K562 (cell line): ENCODE measurements around the gene PARS2. TPM values are rescaled to one million over a fixed set of nuclear protein-coding genes. Genes with fewer than 3 reads are reported as not detected.
A peak's percentile ranks its signal among the peaks of the same experiment; 100 is the strongest.

Experiments used
- BHLHE40 ChIP-seq: IDR thresholded peaks from 2 replicates; pipeline ENCODE4 v1.6.1; 2011; ENCODE audit warnings: low read length, improper control_type of control experiment
- E2F6 ChIP-seq, 2 experiments: IDR thresholded peaks; 2 replicates each; pipeline ENCODE4 v1.6.1; 2011; ENCODE audit warnings: borderline replicate concordance in 1 of 2, control low read depth in 1 of 2, low read depth in 1 of 2, low read length in 1 of 2, mild to moderate bottlenecking in 1 of 2, mixed read lengths in 1 of 2, moderate library complexity in 1 of 2; ENCODE audit not compliant: insufficient read depth in 1 of 2, insufficient read length in 1 of 2, poor library complexity in 1 of 2, severe bottlenecking in 1 of 2; ENCODE audit errors: extremely low read depth in 1 of 2
- HES1 ChIP-seq: fragments of 450-650 bp; IDR thresholded peaks from 2 replicates; pipeline ENCODE4 v1.6.1; 2016; ENCODE audit warnings: low read depth, mild to moderate bottlenecking, moderate library complexity
- KDM2B ChIP-seq: fragments of 250-450 bp; sonication (Bioruptor Pico); IDR thresholded peaks from 2 replicates; pipeline ENCODE4 v1.8.0; 2021; ENCODE audit warnings: mild to moderate bottlenecking, moderate library complexity
- NR4A1 ChIP-seq, 2 experiments: fragments of 250-450 bp in 1 of 2; fragments of 450-650 bp in 1 of 2; sonication (Bioruptor Pico) in 1 of 2; IDR thresholded peaks; 2 replicates each; pipeline versions ENCODE4 v1.4.0 to v1.6.1; 2016 to 2020; ENCODE audit warnings: mild to moderate bottlenecking in 2 of 2, missing compliant biosample characterization in 1 of 2, missing genetic modification characterization in 1 of 2, moderate library complexity in 1 of 2
- PKNOX1 ChIP-seq: fragments of 450-650 bp; IDR thresholded peaks from 2 replicates; pipeline ENCODE4 v1.6.1; 2016
- SMARCC2 ChIP-seq: fragments of 450-650 bp; IDR thresholded peaks from 2 replicates; pipeline ENCODE4 v1.6.1; 2017; ENCODE audit warnings: antibody characterized with exemption, moderate library complexity, mild to moderate bottlenecking, low read depth
- TFAP4 ChIP-seq: sonication (generic); formaldehyde crosslinking; IDR thresholded peaks from 2 replicates; pipeline ENCODE4 v1.8.0; 2022; ENCODE audit warnings: missing genetic modification reagents, mild to moderate bottlenecking, moderate library complexity, borderline replicate concordance
- USF1 ChIP-seq: sonication (generic); formaldehyde crosslinking; IDR thresholded peaks from 2 replicates; pipeline ENCODE4 v1.9.0; 2022; ENCODE audit warnings: mild to moderate bottlenecking, missing genetic modification reagents
- ZBTB2 ChIP-seq: fragments of 450-650 bp; IDR thresholded peaks from 2 replicates; pipeline ENCODE4 v1.6.1; 2016; ENCODE audit warnings: antibody characterized with exemption
- ZKSCAN1 ChIP-seq: fragments of 150-350 bp; IDR thresholded peaks from 2 replicates; pipeline ENCODE4 v1.6.1; 2016; ENCODE audit warnings: low read depth, low read length
- ZNF174 ChIP-seq: fragments of 250-450 bp; sonication (Bioruptor Pico); IDR thresholded peaks from 2 replicates; pipeline ENCODE4 v1.4.0; 2020; ENCODE audit warnings: mild to moderate bottlenecking
- ZNF184 ChIP-seq: sonication (generic); formaldehyde crosslinking; IDR thresholded peaks from 2 replicates; pipeline ENCODE4 v1.5.0; 2020; ENCODE audit warnings: missing genetic modification reagents
- ZNF431 ChIP-seq: sonication (generic); formaldehyde crosslinking; IDR thresholded peaks from 2 replicates; pipeline ENCODE4 v1.8.0; 2022; ENCODE audit warnings: mild to moderate bottlenecking, missing genetic modification reagents
- ZNF830 ChIP-seq: fragments of 250-450 bp; sonication (Bioruptor Pico); IDR thresholded peaks from 2 replicates; pipeline ENCODE4 v1.5.0; 2021; ENCODE audit warnings: mild to moderate bottlenecking
- polyA plus RNA-seq, 8 experiments: library from polyadenylated mRNA; depleted of rRNA in 4 of 8; stranded (reverse) in 5 of 8; unstranded in 3 of 8; fragments of >200 nt; fragmentation: Nextera tagmentation in 2 of 8; fragmentation: Illumina TruSeq in 1 of 8; extraction: Ambion mirVana in 2 of 8; extraction: Trizol in 1 of 8; gene quantifications; 2 replicates each; pipeline versions ENCODE4 v1.2.1 to v1.2.3, GENCODE V29; 2011 to 2014; ENCODE audit warnings: inconsistent platforms in 1 of 8, missing spikeins in 1 of 8
- total RNA-seq, 7 experiments: library from RNA; depleted of rRNA in 6 of 7; stranded (reverse); fragments of >200 nt in 6 of 7; fragmentation: Illumina TruSeq in 2 of 7; extraction: Trizol in 2 of 7; gene quantifications; 2 replicates each; pipeline versions ENCODE4 v1.2.1 to v1.2.3, GENCODE V29; 2011 to 2021; ENCODE audit warnings: low replicate concordance in 1 of 7

PARS2 gene
- total and polyA plus RNA-seq, 9 of the 15 experiments (the other 6 are each of a cell fraction or from before 2014, with no cell fraction given) = 6.3 to 12.4 (median 7.9) TPM

- TF ChIP-seq SMARCC2 (no peak), ZNF184 (no peak), ZNF830 (CRISPR knock-in tag) (no peak), ZKSCAN1 (no peak), BHLHE40 (peak; percentile 79), ZBTB2 (no peak), E2F6 (IDR thresholded peaks at IDR 0.05; ENCODE audit: borderline replicate concordance in 1 of 2, extremely low read depth in 1 of 2, insufficient read depth in 1 of 2, insufficient read length in 1 of 2, low read depth in 1 of 2, low read length in 1 of 2, poor library complexity in 1 of 2, severe bottlenecking in 1 of 2) (peak in 1 of 2 experiments; percentile 22), HES1 (no peak), PKNOX1 (peak; percentile 98), TFAP4 (CRISPR knock-in tag) (no peak), ZNF174 (CRISPR knock-in tag) (no peak), NR4A1 (CRISPR knock-in tag; IDR thresholded peaks at IDR 0.05) (no peak), NR4A1 (tag; IDR thresholded peaks at IDR 0.05) (no peak), USF1 (CRISPR knock-in tag) (peak; percentile 94), ZNF431 (no peak), KDM2B (CRISPR knock-in tag) (no peak)
These were observed 10.6 kb upstream of the PARS2 start (continued) for GRCh38 chr1:54774820-54775498.
